Activated CD8-positive, alpha-beta memory T cell treated with anti-CD3 and anti-CD28 coated beads for 24 hours (primary cell): ENCODE results near the gene AAK1.
"Not testable (repeated sequence)": the region's sequence is repeated elsewhere in the genome, so short reads cannot be mapped to it uniquely, and the experiment has no call there.

Experiments used
- DNase-seq: peaks from one replicate; pipeline ENCODE4 v3.0.0-alpha.2; 2020

The AAK1 gene

GRCh38 chr2:69624131-69624530, 19.4 kb downstream of the AAK1 start:
- DNase-seq = no peak

GRCh38 chr2:69623236-69623635, 20.3 kb downstream of the AAK1 start:
- no peak for DNase-seq

GRCh38 chr2:69622805-69623204, 20.7 kb downstream of the AAK1 start:
- not testable (repeated sequence) for DNase-seq

GRCh38 chr2:69622017-69622540, 21.5 kb downstream of the AAK1 start:
- not testable (repeated sequence) for DNase-seq

GRCh38 chr2:69621440-69621839, 22.1 kb downstream of the AAK1 start:
- no peak for DNase-seq

- DNase-seq = no peak
Observed at GRCh38 chr2:69620870-69621269, 22.7 kb downstream of the AAK1 start.

GRCh38 chr2:69619725-69620124, 23.8 kb downstream of the AAK1 start:
- DNase-seq = no peak

GRCh38 chr2:69618362-69618761, 25.2 kb downstream of the AAK1 start:
- no peak for DNase-seq

- DNase-seq = no peak
Observed at GRCh38 chr2:69617744-69618143, 25.8 kb downstream of the AAK1 start.

GRCh38 chr2:69616755-69617154, 26.8 kb downstream of the AAK1 start:
- no peak for DNase-seq

- no peak for DNase-seq
Observed at GRCh38 chr2:69615969-69616368, 27.6 kb downstream of the AAK1 start.

- no peak for DNase-seq
Observed at GRCh38 chr2:69615078-69615625, 28.4 kb downstream of the AAK1 start.

- DNase-seq = no peak
Observed at GRCh38 chr2:69612707-69613106, 30.8 kb downstream of the AAK1 start.

- no peak for DNase-seq
Observed at GRCh38 chr2:69612200-69612599, 31.3 kb downstream of the AAK1 start.

- no peak for DNase-seq
Observed at GRCh38 chr2:69608109-69608508, 35.4 kb downstream of the AAK1 start.

GRCh38 chr2:69606771-69607170, 36.8 kb downstream of the AAK1 start:
- DNase-seq = not testable (repeated sequence)

- no peak for DNase-seq
Observed at GRCh38 chr2:69605284-69605683, 38.3 kb downstream of the AAK1 start.

GRCh38 chr2:69604836-69605235, 38.7 kb downstream of the AAK1 start:
- DNase-seq = no peak

GRCh38 chr2:69604026-69604678, 39.4 kb downstream of the AAK1 start:
- DNase-seq = no peak

- no peak for DNase-seq
Observed at GRCh38 chr2:69603146-69603743, 40.3 kb downstream of the AAK1 start.

GRCh38 chr2:69601179-69601612, 42.3 kb downstream of the AAK1 start:
- DNase-seq = no peak

- no peak for DNase-seq
Observed at GRCh38 chr2:69600425-69600824, 43.1 kb downstream of the AAK1 start.

GRCh38 chr2:69597843-69598610, 45.5 kb downstream of the AAK1 start:
- no peak for DNase-seq

- no peak for DNase-seq
Observed at GRCh38 chr2:69597105-69597504, 46.4 kb downstream of the AAK1 start.
